Frontal cortex (tissue), 4 donors: Measurements from ENCODE around the gene PLXNA1. TPM values are rescaled to one million over a fixed set of nuclear protein-coding genes. Genes with fewer than 3 reads are reported as not detected.

Experiments
- DNase-seq, 2 donors: peaks; one replicate each; pipeline ENCODE4 v3.0.0; 2012; ENCODE audit warnings: low spot score in 2 of 2
- FAIRE-seq: peaks from 2 replicates; lab custom pipeline; 2012; peaks lifted over from hg19 to GRCh38; lab: Jason Lieb, UNC
- total RNA-seq: library from RNA; depleted of rRNA; stranded (reverse); fragments of >200 nt; gene quantifications from one replicate; pipeline ENCODE4 v1.2.3, GENCODE V29; 2014
- donor health status: control.
- donor health status: control.
- donor health status: control.

PLXNA1 gene
- total RNA-seq, 1 donor from 2014 or later: 46.9 TPM

DNA sequence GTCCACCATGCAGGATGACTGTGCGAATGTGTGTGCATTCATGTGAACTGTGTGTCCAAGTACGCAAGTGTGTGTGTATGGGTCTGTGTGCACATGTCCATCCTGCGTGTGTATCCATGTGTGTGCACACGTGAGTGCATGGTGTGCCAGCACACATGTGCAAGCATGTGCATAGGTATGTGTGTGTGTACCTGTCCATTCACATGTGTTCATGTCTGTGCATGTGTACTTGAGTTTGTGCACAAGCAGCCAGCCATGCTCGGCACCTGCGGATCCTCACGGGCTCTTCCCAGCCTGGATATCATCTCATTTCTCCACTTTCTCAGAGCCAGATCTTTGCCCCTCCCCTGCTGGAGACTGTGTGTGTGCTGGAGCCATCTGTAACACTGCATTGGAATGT lies 18.7 kb upstream of the PLXNA1 start:
- no peak for DNase-seq
- FAIRE-seq: no peak

DNA sequence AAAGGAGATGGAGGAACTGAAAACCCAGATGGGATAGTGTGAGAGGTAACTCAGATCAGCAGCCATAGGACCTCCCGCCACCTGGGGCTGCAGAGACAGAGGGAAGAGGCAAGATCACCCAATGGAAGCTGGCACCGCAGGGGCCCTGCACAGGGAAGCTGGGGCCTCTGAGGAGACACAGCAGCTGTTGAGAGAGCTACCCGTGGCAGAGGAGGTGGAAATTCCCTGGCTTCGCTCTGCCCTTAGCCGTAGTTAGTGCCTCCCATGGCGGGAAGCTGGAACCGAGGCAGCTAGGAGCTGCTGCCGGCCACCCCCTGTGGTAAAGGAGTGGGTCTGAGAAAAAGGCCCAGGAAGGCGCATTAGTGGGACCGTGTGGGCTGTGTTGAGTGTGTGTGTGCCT lies 18.0 kb upstream of the PLXNA1 start:
- FAIRE-seq (no peak), DNase-seq (no peak)

DNA sequence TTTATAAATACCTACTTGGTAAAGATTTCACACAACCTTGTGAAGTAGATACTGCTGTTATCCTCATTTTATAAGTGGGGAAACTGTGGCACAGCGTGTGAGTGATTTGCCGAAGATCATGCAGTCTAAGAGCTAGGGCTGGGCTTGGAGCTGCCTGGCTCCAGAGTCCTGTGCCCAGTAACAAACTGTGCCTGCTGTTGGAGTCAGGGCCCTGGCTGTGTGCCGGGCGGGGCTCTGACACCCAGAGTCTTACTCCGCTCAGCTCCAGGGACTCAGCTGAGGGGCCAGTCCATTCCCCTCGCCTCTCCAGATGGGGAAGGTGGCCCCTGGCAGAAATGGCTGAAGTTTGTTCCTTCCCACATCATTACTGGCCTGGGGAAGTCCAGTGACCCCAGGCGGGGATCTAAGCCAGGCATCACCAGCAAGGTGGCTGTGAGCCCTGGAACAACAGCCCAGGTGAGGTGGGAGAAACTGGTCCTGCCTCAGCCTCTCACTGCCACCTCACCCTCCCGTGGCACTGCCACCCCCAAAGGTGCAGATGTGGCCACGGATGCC lies 17.3 kb upstream of the PLXNA1 start:
- DNase-seq: no peak
- FAIRE-seq: no peak

DNA sequence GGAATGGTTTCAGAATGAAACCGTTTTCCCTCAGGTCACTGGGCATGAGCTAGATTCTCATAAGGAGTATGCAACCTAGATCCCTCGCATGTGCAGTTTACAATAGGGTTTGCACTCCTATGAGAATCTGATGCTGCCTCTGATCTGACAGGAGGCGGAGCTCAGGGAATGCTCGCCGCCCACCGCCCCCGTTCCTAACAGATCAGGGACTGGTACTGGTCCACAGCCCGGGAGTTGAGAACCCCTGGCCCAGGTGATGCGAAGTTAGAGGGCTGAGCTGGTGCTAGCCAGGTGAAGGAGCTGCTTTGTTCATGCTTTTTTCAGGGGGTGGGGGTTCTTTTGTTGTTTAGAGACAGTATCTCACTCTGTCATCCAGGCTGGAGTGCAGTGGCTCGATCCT lies 15.5 kb upstream of the PLXNA1 start:
- no peak for FAIRE-seq
- no peak for DNase-seq

DNA sequence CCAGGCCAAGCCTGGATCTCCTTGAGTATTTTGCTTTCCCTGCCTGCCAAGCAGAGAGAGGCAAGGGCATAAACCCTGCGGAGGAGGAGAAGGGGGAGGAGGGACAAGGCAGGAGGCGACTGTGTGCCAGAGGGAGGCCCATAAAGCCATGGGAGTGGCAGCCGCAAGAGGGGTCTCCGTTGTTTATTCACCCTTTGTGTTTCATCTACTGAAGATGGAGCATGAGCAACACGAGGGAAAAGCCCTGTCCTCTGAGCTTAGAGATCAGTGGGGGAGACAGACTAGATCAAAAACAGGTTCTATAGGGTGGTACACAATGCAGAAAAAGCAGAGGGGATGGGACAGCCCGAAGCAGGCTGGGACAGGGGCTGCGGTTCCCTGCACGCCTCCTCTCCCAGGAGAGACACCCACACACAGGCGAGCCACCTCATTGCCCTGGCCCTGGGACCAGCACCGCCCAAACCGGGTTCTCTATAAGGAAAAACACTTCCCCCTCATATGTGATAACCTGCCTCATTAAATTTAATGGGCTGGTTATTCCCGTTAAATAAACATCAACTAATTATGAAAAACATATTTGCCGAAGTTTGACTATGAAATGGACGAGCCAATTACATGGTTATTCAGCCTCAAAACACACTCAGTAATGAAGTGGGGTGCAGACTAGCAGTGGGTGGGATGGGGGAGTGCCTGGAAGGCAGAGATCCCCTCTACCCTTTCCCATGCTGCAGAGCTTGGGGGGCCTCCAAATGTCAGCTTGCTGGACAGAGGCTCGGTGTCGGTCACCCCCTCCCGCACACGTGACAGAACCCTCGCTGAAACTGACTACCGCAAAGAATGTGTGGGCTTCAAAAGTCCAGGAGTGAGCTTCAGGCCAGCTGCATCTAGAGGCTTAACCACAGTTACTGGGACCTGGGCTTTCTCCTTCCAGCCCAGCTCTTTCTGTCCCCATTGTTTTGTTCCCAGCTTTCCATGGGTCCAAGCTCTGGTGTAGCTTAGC lies 14.2 kb upstream of the PLXNA1 start:
- no peak for FAIRE-seq
- DNase-seq: no peak

DNA sequence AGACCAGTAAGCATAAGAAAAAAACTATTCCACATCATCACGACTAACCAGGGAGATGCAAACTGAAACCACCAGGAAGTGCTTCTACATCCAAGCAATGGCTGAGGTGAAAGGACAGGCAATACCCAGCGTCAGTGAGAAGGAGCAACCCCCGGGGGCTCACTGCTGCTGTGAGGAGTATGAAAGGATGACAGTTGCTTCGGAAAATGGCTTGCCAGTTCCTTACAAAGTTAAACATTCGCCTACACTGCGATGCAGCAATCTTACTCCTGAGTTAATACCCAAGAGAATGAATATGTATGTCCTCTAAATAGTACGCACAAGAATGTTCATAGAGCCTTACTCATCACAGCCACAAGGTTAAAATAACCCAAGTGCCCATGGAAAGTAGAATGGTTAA lies 13.3 kb upstream of the PLXNA1 start:
- FAIRE-seq (no peak), DNase-seq (no peak)

DNA sequence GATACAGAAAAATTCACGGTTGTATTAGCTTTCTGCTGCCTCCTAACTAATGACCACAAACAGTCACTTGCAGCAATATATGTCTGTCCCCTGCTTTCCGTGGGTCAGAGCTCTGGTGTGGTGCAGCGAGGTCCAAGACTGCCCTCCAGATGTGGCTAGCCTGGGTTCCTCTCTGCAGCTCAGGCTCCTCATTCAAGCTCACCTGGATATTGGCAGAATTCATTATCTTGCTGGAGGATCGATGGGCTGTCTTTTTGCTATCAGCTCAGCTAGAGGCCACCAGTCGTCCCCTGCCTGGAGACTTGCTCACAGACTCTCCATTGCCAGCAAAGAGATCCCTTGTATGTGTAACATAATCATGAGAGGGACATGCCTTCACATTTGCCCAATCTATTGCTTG lies 12.8 kb upstream of the PLXNA1 start:
- FAIRE-seq: no peak

DNA sequence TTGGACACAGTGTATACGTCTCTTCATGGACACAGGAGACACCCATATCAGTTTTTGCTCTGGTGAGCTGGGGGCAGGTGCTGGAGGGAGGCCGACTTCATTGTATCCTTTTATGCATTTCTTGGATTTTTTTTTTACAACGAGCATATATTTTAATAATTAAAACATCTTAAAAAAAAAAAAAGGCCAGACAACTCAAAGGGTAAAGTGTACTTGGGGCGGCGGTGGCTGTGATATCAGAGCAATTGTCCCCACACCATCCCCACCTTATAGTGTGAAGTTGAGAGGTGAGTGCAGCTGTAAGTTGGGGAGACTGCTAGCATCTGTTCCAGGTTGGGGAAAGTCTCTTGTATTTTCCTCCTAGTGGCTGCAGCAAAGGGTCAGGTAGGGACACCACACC lies 12.0 kb upstream of the PLXNA1 start:
- no peak for DNase-seq
- no peak for FAIRE-seq

More for the DNA sequence above, 12.8 kb upstream of the PLXNA1 start:
- no peak for DNase-seq

DNA sequence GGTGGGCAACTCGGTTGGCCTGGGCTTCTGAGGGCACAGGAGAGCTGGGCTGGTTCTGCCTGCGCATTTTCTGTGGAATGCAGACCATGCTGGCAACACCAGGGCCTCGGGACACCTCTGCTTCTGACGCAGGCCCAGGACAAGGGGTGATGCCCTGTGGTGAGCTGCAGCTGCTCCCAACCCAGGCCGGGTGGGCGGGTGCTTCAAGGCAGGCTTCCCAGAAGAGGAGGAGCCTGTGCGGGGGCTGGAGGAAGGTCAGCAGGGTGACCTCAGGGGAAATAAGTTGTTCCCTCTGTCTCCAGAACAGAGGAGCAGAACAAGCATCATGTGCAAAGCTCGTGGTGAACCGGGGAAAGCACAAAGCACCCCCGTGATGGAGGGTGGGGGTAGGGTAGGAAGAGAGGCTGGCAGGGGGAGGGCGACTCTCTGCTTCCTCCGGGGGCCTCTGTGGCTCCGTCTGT lies 11.0 kb upstream of the PLXNA1 start:
- FAIRE-seq: no peak
- DNase-seq: no peak

DNA sequence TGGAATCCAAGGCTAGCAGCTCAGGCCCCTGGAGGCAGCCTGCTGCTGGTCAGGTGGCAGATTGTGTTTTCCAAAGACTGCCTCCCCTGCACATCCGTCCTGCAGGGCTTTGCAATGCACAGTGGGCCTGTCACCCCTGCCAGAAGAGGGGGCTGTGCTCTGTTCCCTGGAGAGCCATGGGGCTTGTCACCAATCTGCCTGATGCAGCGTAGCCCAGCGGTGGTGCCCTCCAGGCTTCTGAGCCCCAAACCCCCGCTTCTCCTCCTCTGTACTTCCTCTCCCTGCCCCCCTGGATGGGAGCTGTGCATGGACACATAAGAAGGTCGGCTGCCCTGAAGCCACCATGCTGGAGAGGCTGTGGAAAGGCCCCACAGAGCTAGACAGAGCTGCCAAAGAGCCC lies 10.0 kb upstream of the PLXNA1 start:
- no peak for FAIRE-seq
- DNase-seq: no peak

DNA sequence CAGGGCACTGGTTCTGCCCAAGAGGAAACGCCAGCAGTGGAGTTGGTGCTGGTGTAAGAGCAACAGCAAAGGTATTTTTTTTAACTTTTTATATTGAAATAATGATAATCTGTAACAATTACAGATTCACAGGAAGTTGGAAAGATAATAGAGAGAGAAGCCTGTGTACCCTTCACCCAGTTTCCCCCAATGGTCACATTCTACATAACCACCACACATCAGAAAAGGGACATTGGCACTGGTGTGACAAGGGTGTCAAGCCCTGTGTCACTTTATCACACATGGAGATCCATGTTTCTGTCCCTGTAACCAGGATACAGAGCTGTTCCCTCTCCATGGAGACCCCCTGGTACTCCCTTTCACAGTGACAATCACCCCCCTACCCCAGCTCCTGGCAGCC lies 9.1 kb upstream of the PLXNA1 start:
- DNase-seq: no peak
- FAIRE-seq: no peak

DNA sequence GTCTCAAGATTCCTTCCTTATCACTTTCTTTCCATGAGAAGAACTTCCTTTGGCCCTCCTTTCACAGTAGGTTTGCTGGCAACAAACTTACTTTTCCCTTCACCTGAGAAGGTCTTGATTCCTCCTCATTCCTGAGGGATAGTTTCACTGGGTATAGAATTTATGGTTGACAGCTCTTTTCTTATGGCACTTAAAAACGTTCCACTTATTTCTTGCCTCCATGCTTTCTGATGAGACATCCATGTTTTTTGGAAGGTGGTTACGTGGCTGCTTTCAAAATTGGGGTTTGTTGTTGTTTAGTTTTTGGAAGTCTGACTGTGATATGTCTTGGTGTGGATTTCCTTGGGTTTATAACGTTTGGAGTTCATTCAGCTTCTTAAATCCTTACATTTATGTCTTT lies 8.2 kb upstream of the PLXNA1 start:
- DNase-seq (no peak), FAIRE-seq (no peak)

DNA sequence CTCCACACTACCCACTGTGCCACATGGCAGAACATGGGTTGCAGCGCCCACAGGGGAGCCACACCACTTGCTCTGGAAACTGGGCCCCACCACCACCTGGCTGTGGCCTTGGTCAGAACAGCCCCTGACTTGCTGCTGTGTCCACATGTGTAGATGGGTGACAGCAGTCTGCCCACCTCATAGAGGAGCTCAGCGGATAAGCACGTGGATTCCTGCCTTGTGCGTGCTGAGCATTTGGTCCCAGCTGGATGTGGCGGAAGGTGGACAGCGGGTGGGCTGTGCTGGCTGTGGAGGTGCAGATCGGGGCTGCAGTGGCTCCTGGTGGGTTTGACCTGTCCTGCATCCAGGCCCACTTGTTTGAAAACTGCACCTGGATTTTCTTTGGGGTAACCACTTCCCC lies 6.0 kb upstream of the PLXNA1 start:
- DNase-seq (no peak), FAIRE-seq (no peak)

DNA sequence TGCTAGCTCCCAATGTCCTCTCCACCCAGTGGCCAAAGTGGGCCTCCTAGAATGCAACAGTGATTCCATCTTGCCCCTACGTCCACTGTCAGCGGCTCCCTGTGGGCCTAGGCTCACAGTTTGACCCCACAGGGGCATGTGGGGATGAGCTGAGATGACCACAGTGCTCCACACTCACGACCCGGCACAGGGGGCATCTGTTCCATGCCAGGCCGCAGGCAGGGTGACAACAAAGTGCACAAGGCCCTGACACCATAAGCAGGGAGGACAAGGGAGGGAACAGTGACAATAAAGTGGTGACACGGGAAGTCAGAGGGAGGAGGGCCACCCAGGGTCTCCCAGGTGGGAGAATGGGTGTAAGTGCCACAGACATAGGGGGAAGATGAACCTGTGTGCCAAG lies 5.1 kb upstream of the PLXNA1 start:
- no peak for FAIRE-seq
- no peak for DNase-seq

DNA sequence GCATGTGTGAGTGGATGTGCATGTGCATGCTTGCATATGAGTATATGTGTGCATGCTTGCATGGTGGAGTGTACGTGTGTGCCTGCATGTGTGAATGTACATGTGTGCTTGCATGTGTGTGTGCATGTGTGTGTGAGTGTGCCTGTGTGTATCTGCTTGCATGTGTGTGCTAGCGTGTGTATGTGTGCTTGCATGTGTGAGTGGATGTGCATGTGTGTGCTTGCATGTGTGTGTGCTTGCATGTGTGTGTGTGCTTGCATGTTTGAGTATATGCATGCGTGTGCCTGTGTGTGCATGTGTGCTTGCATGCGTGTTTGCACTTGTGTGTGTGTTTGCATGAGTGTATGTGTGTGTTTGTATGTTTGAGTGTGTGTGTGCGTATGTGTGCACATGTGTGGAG lies 4.6 kb upstream of the PLXNA1 start:
- no peak for FAIRE-seq
- DNase-seq: no peak

DNA sequence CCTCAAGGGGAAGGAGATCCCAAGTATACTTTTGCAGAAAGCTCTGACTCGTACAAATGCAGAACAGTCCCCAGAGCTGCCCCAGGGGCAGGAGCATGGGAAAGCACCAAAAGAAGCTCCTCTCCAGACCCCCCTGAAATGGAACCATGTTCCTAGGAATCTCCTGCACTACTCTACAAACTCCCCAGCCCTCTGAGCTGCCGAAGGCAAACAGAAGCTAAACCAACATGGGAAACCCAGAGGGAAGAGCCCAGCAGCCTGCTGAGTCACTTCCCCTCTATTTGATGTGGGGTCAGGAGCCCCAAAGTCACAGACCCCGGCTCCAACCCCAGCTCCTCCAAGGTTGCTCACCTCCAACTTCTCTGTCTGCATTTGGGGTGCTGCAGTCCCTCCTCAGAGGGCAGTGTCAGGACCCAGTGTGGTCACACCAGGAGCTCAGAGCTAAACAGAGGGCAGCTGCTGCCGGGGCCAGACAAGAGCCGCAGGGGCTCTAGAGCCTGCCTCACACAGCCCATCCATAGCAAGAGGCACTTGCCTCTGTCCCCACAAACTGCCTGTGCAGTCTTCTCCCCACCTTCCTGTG lies 3.8 kb upstream of the PLXNA1 start:
- FAIRE-seq (no peak), DNase-seq (no peak)

DNA sequence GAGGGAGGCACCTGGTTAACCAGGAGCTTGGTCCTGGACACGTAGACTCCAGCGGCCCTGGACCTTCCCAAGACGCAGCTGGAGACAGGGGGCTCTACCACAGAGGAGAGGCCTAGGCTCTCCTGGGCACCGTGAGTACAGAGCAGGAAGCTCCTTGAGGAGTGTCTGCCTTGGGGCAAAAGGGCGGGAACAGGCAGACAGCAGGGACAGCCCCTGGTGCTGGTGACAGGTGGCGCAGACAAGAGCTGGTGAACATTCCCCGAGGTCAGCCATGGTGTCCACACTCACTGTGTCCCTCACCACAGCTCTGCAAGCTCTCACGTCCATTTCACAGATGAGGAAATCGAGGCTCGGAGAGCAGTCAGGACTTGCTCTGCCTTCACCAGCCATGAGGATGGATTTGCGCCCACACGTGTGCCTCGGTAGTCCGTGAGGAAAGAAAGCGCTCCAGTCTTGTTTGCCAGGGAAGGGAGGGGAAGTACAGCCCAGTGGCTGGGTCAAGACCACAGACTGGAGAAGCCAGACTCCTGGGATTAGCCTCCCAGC lies 2.6 kb upstream of the PLXNA1 start:
- FAIRE-seq (no peak), DNase-seq (no peak)

DNA sequence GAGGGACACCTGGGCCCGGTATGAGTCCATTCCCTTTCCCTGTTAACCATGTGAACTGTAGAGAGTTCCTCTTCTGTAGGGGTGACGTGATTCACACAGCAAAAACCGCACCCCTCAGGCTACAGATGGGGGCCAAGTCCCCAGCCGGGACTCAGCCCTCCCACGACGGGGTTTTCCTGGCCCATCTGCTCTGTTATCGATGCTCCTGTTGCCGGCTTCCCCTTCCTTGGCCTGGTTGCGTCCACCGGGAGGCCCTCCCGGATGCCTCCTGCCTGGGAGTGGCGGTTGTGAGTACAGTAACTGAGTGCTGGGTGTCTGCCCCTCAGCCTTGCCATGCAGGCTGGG lies 817 bp upstream of the PLXNA1 start:
- FAIRE-seq (no peak), DNase-seq (no peak)

DNA sequence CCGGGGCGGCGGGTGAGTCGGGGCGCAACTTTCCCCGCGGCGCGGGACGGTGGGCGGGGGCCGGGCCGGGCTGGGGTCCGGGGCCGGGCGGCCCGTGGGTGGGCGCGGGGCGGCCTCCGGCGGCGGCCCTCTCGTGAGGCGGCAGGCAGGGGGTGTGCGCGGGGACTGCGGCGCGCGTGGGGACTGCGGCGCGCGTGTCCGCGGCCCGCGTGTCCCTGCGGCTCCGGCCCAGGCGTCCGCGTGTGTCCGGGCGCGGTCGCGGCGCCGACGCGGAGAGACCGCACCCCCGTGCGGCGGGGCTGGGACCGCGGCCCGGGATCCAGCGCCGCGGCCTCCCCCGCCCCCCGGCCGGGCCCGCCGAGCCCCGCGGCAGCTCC lies 349 bp downstream of the PLXNA1 start:
- no peak for FAIRE-seq
- DNase-seq: peak; percentile 77 to 79

DNA sequence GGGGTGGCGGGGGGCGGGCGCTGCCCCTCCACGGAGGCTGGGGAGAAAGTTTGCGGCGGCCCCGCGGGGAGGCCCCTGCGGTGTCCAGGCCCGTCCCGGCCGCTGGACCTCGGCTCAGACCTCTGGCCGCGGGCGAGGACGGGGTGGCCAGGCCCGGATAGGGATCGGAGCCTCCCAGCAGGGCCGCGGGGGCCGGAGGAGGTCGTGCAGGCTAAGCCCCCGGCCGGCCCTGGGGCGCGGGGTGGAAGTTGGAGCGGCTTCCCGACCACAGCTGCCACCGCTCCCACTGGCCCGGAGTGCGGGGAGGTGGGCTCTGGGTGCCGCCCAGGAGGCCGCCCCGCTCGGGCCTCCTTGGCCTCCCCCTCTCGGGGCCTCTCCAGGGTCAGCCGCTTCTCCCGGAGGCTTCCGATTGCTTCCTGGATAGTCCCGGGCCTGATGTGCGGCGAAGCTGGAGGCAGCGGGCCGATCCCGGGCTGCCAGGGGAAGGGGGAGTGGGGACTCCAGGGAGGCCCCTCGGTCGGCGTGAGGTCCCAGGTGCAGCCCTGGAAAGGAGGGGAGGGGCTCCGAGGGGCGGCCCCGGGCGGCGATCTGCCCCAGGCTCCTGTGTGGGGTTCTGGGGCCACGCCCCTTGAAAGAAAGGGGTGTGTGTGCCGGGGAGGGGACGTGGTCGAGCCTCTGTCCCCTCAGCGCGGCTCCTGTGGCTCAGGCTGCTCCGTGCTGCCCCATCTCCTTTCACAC lies 907 bp downstream of the PLXNA1 start:
- DNase-seq (no peak), FAIRE-seq (no peak)
